Stimulated activated CD8-positive, alpha-beta memory T cell treated with anti-CD3 and anti-CD28 coated beads, Interleukin-4, amount 100 ng/mL, for 24 hours (primary cell): ENCODE data around the gene ODF2.
A peak's percentile ranks its signal among the peaks of the same experiment; 100 is the strongest.
"Not testable (repeated sequence)": the region's sequence is repeated elsewhere in the genome, so short reads cannot be mapped to it uniquely, and the experiment has no call there.

Source experiments
- DNase-seq: peaks from one replicate; pipeline ENCODE4 v3.0.0-alpha.2; 2020; ENCODE audit warnings: low read depth

ODF2 gene

DNA sequence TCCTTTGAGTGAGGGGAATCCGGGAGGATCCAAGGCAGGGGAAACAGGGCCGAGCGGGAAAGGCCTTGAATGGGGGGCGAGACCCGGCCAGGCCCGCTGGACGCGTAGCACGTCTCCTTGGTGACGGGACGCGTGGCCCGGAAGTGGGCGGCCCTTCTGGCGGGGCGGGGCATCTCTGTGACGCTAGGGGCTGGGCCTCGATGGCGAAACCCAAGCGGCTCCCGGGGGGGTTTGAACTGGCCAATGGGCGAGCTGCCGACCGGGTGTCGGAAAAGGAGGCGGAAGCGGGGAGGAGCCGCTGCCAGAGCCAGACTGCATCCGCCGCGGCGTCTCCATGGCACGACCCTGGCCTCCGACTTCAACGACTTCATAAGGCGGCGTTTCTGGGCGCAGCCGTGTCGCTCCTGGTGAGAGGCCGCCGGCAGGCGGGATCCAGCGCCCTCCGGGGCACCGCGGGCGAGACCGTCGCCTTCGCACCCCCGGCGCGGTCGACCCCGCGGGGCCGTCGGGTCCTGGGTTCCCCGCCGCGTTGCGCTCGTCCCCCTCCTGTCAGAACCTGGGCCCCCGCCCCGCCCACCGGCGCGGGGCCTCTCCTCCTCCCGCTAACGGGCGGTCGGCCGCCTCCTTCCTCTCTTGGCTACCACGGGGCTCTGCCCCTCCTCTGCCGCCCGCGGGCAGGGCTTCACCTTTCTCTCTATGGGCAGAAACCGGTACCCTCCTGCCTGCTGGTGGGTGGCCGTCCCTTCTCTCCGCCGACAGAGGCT is at the start of gene ODF2:
Gene ODF2, plus strand, starts transcription at position 158 of the 764 bp plus-strand sequence. Its CDS starts 86 bp downstream, at position 244.
- DNase-seq = peak; percentile 98

DNA sequence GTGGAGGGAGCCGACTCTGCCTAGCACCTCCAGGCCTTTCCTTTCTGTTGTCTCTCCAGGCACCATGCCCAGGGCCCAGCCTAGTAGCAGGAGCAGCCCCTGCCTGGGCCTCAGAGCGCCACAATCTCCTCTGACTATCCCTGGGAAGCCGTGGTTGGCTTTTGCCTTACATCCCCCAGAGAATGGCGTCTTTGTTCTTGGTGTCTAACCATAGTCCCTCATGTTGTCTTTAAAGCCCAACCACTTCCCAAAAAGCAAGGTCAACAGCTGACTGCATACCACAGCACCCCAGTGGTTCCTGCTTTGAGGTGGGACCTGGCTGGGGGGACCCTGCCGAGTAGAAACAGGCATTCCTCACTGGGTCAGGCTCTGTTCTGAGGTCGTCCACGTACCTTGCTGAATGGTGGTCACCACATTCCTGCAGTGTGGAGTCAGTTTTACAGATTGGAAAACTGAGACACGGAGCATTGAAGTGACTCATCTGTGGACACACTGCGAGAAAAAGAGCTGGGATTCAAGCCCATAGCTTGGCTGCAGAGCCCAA is 48.9 kb upstream of the ODF2 start:
- no peak for DNase-seq

DNA sequence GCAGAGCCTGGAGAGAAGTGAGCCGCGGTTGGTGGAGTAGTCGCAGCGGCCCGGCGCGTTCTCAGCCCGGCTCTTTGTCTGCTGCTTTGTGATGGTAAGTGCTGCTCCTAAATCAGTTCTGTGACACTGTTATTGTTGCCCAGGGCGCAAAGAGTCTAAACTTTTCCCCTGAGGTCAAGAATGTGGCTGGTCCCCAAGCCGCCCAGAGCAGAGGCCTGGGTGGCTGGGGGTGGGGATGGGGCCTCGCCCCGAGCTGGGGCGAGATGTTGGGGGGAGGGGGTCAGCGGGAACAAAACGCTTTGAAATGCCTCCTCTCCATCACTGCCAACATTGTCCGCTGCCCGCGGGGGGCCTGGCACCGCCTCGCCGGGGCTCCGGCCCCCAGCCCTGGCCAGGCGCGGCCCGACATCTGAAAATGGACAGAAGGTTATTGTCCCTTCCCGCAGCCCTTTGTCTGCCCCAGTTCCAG is 46.8 kb upstream of the ODF2 start:
- no peak for DNase-seq

DNA sequence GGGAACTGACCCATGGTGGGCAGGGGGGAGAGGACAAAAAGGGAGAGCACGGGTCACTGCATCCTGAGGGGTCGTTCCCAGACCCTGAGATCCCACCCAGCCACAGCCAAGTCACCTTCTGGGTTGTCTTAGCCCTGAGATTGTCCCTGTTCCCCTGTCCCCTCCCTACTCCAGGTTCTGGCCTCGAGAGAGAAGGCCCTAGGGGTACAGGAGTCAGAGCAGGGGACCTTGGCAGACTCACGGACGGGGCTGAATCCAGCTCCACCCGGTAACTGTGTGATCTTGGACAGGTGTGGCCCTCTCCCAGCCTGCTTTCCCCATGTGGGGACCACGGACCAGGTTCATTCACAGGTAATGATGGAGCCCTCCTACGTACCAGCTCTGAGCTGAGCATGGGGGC is 46.4 kb upstream of the ODF2 start:
- DNase-seq = no peak

DNA sequence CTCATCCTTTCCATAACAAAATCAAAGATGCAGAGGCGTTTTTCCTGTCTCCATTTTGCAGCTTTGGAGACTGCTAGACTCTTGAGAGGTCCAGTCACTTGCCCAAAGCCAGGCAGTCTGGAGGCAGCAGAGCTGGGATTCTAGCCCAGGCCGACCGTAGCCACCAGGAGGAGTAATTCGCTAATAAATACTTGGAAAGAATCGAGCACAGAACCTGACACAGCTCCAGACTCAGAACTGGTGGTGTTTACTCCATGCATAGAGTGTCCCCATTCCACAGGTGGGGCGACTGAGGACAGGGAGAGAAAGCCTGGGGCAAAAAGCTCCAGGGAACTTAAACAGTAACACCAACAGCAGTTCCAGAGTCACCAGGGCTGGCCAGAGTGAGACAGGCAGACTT is 45.8 kb upstream of the ODF2 start:
- DNase-seq = no peak

DNA sequence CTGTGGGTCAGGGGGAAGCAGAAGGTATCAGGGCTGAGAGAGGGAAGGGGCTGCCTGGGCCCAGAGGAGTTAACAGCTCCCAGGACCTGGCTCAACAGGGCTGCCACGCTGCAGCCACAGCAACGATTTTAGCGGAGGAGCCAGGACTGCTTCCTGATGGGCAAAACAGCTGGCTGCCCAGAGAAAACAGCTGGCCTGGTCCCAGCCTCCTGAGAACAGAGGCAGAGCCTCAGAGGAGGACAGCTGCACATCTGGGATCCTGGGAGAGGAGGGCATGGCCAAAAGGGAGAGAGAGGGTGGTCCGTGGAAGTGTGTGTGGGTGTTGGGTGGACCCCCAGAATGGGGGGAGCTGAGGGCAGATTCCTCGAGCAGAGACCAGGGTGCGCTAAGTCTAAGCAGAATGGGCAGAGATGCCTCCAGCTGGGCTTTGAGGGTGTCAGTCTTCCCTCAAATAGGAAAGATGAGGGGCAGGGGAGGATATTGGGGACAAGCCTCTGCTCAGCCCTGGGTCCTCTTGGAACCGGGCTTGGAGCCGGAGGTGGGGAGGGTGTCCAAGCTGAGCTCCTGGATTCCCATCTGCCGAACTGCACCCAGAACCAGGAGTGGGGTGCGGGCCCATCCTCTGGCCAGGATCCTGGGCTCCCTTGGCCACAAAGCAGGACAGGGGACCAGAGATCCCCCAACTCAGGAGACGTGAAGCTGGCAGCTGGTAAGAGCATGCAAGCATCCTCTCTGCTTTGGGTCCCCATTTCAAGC is 44.3 kb upstream of the ODF2 start:
- no peak for DNase-seq

DNA sequence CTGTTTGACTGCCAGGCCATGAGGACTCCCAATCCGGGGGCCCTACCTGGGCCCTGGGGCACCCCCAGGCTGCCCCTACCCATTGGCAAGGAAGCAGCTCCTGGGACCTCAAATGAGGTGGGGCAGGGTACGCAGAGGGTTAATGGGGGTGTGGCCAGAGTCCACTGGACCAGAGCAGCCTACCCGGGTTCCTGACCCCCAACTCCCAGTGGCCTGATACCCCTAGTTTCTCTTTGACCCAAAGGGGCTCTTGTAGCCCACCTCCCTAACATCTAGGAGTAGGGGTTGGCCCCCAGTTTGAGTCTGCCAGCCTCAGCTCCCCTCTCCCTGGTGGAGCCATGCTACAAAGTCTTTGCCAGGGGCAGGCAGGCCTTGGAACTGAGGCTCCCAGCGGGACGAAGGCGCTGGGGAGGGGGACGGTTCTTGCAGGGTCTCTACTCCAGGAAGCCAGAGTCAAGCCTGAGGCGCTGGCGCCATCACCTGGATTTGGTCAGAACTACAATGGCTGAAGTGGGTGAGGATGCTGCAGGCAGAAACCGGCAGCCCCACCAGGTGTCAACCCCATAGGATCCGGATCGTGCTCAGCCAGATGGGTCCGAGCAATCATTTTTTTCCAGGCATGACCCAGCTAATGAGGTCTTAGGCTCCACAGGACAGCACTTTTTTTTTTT is 43.6 kb upstream of the ODF2 start:
- peak; percentile 21 for DNase-seq

DNA sequence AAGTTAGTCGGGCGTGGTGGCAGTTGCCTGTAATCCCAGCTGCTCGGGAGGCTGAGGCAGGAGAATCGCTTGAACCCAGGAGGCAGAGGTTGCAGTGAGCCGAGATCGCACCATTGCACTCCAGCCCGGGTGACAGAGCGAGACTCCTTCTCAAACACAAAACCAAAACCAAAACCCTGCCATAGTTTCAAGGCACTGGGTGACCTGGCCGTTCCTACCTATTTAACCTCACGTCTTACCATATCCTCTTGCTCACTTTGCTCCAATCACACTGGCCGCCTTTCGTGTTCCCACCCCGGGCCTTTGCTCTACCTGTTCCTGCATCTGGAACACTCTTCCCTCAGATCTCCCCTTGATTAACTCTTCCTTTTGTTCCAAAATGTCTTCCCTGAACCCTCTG is 42.1 kb upstream of the ODF2 start:
- not testable (repeated sequence) for DNase-seq

DNA sequence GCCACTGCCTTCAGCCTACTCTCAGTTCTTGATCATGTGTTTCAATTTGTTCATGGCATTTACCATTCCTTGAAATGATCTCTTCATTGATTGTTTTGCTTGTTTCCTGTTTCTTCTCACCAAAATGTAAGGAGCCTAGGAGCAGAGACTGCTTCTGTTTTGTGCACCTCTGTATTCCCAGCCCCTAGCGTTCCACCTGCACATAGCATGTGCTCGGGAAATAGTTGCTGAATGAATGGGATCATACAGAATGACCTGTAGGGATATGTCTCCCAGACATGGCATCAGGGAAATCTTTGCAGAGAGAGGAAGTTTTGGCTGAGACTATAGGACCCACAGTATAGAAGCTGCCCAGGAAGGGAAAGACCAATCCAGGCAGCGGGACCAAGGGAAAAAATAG is 41.3 kb upstream of the ODF2 start:
- no peak for DNase-seq

DNA sequence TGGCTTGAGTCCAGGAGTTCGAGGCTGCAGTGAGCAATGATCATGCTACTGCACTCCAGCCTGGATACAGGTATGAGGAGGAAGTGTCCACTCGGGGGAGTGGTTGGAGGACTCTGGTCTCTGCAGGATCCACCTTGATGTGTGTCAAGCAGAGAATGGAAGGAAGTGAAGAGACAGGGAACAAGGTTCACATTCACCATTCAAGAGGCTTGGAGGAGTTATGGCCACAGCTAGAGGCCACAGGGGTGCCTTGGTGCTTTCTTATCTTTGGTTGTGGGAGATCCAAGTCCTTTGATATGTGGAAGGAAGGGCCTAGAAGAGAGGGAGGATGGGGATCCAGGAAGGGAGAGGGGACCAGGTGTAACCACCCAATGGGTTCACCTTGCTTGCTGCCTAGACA is 40.5 kb upstream of the ODF2 start:
- DNase-seq = no peak

DNA sequence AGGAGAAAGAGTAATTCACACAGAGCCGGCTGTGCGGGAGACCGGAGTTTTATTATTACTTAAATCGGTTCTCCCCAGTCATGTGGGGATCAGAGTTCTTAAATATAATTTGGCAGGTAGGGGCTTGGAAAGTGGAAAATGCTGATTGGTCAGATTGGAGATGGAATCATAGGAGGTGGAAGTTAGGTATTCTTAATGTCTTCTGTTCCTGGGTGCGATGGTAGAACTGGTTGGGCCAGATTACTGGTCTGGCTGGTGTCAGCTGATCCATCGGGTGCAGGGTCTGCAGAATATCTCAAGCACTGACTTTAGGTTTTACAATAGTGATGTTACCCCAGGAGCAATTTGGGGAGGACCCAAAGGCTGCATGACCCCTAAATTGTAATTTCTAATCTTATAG is 39.8 kb upstream of the ODF2 start:
- DNase-seq = no peak

DNA sequence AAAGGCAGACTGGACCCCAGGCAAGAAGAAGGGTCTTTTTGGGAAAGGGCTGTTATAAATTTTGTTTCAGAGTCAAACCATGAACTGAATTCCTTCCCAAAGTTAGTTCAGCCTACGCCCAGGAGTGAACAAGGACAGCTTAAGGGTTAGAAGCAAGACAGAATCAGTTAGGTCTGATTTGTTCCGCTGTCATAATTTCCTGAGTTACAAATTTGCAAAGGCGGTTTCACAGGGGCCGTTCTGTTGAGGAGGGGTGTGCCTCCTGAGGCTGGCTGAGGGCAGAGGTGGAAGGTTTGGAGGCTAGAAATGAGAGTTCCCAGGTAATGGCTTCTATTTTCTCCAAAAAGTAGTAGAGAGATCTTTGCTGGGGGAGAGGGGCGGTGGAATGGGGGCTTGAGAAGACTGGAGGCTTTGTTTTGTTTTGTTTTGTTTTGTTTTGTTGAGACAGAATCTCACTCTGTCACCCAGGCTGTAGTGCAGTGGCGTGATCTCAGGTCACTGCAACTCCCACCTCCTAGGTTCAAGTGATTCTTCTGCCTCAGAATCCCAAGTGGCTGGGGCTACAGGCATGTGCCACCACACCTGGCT is 39.3 kb upstream of the ODF2 start:
- DNase-seq = no peak

DNA sequence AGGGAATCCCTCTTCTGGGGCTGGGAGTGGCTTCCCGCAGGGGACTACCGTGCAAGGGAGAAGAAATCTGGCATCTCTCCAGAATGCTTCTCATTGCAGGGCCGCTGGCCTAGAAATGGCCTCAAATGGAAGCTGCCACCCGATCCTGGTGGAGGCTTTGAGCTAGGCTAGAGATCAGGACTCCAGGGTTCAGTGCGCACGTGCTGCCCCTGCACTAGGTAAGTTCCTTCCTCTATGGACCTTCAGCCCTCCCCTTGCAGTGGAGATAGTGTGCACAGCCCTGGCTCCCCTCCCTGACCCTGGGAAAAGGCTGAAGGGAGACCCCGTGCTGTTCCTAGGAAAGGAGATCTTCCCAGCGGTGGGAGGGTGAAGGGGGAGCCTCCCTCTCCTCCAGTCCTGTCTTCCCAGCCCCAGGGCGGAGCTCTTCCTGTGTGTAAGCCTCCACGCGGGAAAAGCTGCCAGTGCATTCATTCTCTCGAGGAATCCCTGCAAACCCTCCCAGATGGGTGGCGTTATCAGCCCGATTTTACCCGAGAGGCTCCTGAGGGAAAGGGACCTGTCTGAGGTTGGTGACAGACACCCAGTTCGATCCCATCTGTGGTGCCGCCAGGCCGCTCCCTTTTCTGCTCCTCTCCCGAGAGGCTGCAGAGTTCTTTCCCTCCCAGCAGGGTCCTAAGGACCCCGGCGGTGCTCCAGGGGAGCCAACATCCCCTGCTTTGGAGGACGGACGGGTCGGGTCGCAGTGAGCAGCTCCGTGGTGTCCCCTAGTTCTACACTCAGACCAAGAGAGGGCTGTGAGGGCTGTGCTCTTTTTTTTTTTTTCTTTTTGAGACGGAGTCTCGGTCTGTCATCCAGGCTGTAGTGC is 36.5 kb upstream of the ODF2 start:
- no peak for DNase-seq

DNA sequence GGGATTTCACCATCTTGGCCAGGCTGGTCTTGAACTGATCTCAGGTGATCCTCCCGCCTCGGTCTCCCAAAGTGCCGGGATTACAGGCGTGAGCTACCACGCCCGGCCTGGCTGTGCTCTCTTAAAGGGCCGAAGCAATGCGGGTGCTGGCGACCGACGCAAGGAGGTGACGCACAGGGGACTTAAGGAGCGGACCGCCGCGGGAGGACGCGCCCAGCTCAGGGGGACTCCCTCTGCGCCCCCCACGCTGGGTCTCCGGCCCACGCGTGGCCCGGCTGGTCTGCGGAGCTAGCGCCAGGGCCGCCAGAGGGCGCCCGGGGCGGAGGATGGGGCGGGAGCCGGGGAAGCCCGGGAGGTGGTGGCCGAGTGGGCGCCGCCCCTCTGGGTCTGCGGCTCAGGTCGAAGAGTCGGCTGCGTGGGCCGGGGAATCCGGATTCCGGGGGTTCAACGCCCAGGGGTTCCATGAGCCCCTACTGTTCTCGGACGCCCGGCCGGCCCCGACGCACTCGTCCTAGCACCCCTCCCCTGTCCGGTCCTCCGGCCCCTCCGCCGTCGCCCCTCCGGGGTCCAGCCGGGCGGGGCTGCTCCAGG is 35.7 kb upstream of the ODF2 start:
- DNase-seq = peak; percentile 65

DNA sequence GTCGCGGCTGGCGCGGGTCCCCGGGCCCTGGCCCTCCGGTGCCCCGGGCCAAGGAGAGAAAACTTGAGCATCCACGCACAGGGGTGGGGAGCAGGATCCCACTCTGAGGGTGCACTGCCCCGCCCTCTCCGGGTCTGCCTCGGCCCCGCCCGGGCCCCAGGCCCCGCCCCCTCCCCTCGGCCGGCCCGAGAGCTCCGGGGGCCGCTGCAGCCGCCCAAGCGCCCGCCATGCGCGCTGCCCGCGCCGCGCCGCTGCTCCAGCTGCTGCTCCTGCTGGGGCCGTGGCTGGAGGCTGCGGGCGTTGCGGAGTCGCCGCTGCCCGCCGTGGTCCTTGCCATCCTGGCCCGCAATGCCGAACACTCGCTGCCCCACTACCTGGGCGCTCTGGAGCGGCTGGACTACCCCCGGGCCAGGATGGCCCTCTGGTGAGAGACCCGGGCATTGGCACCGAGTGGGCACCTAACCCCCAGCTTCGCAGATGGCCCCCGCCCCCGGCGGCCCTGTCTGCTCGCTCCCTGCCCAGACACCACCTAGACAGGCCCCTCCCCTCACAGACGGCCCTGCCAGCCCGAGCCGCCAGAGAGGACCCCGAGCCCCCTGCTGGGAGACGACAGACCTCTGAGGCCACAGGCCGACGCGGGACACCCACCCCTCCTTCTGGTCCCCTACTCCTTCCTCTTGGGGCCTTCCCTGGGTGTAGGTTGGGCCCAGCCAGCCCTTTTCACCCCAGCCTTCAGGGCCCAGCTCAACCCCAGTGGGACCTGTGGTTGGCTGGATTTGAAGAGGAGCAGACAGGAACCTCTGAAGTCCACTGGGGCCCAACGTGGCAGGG is 34.9 kb upstream of the ODF2 start, which contains the start of gene CERCAM:
Gene CERCAM, plus strand, starts transcription at position 207 of the 831 bp plus-strand sequence. Its CDS starts 21 bp downstream, at position 228.
- DNase-seq = peak; percentile 38

DNA sequence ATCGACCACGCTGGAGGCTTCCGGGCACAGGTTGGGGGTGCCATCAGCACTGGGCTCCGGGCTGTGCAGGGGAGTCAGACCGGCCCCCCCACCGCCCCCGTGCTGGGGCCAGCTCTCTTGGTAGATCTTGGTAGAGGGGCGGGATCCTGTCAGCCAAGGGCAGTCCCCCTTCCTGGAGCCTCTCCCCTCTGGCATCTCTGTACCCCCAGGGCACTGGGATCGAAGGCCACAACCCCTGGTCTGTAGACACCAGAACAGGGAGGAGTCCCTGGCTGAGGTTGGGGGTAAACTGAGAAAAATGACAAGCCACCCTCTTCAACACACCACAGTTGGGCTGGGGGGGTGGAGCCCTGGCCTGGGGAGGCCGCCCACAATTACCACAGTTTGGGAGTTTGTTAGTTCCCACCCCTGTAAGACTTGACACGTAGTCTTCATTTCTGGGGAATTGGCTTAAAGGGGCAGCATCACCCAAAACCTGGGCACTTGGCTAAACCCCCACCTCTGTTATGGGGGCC is 34.3 kb upstream of the ODF2 start:
- no peak for DNase-seq

DNA sequence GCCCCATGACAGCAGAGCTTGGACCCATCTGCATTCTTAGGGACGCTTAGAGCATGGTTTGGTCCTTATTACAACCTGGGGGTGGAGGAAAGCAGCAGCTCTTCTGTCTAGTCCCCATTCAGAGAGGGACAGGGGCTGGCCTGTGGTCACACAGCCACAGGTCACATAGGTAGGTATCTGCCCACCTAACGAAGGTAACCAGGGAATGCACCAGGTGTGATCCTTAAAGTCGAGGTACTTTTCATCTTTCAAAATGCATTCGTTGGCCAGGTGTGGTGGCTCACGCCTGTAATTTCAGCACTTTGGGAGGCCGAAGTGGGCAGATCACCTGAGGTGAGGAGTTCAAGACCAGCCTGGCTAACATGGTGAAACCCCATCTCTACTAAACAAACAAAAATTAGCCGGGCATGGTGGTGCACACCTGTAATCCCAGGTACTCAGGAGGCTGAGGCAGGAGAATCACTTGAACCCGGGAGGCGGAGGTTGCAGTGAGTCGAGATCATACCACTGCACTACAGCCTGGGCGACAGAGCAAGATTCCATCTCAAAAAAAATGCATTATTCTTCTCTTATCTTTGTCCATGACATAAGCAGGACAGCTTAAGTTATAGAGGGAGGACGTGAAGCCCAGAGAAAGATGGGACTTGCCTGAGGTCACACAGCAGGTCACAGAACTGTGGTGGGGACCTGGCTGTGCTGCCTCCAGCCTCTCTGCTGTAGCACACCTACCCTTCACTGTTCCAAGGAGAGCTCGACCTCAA is 33.6 kb upstream of the ODF2 start:
- DNase-seq = not testable (repeated sequence)

DNA sequence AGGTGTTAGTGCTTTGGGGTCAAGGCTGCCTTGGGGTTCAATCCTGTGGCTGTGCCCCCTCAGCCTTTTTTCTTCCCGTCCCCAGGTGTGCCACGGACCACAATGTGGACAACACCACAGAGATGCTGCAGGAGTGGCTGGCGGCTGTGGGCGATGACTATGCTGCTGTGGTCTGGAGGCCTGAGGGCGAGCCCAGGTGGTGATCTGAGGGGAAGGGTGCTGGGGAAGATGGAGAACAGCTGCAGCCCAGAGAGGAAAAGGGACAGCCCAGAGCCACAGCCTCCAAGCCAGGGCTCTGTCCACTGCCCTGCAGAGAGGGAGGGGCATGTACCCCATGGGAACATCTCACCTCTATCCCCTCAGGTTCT is 33.0 kb upstream of the ODF2 start:
- no peak for DNase-seq

DNA sequence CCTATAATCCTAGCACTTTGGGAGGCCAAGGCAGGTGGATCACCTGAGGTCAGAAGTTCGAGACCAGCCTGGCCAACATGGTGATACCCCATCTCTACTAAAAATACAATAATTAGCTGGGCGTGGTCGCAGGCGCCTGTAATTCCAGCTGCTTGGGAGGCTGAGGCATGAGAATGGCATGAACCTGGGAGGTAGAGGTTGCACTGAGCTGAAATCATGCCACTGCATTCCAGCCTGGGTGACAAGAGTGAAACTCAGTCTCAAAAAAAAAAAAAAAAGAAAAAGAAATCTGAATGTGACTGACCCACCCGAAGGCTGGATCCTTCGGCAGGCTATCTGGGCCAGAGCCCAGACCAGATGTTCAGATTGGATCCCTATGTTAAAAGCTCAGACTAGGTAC is 32.5 kb upstream of the ODF2 start:
- not testable (repeated sequence) for DNase-seq
